GM12801 (cell line): ENCODE data around the gene ZMIZ1.

Experiments
- CTCF ChIP-seq: IDR thresholded peaks from one replicate; pipeline ENCODE4 v1.5.1; 2011; ENCODE audit warnings: control low read depth; ENCODE audit not compliant: insufficient read length; ENCODE audit errors: extremely low read depth

Gene ZMIZ1

GRCh38 chr10:79038104-79038840, 30.5 kb upstream of the ZMIZ1 start:
- no peak for TF ChIP-seq CTCF

GRCh38 chr10:79038841-79039201, 29.9 kb upstream of the ZMIZ1 start:
- no peak for TF ChIP-seq CTCF

GRCh38 chr10:79042639-79043411, 25.9 kb upstream of the ZMIZ1 start:
- no peak for TF ChIP-seq CTCF

GRCh38 chr10:79044036-79044632, 24.6 kb upstream of the ZMIZ1 start:
- TF ChIP-seq CTCF = no peak

- TF ChIP-seq CTCF = no peak
These were observed 23.9 kb upstream of the ZMIZ1 start for GRCh38 chr10:79044846-79045245.

- no peak for TF ChIP-seq CTCF
These were observed 23.1 kb upstream of the ZMIZ1 start for GRCh38 chr10:79045566-79046175.

GRCh38 chr10:79046326-79046725, 22.4 kb upstream of the ZMIZ1 start:
- no peak for TF ChIP-seq CTCF
